GM18873 (cell line): ENCODE data around the gene SAXO2.
"Not testable (repeated sequence)": the region's sequence is repeated elsewhere in the genome, so short reads cannot be mapped to it uniquely, and the experiment has no call there.

Experiments used
- ATAC-seq: cut with Tn5 transposase; IDR thresholded peaks from one replicate; pipeline ENCODE4 v1.9.1; 2021; ENCODE audit warnings: mild to moderate bottlenecking, moderate library complexity, moderate number of reproducible peaks; ENCODE audit not compliant: unreplicated experiment, low FRiP score

The SAXO2 gene

GRCh38 chr15:82313446-82313845 lies 50.8 kb downstream of the SAXO2 start:
- no peak for ATAC-seq

- not testable (repeated sequence) for ATAC-seq
Measured at GRCh38 chr15:82313951-82314768, 51.5 kb downstream of the SAXO2 start.

GRCh38 chr15:82314769-82315518 lies 52.3 kb downstream of the SAXO2 start:
- ATAC-seq: no peak

- ATAC-seq: no peak
Measured at GRCh38 chr15:82315519-82316246, 53.1 kb downstream of the SAXO2 start.

GRCh38 chr15:82316247-82317090 lies 53.9 kb downstream of the SAXO2 start:
- ATAC-seq: not testable (repeated sequence)

- ATAC-seq: no peak
Measured at GRCh38 chr15:82317091-82317489, 54.5 kb downstream of the SAXO2 start.

GRCh38 chr15:82317516-82317915 lies 54.9 kb downstream of the SAXO2 start:
- ATAC-seq: not testable (repeated sequence)

- ATAC-seq: not testable (repeated sequence)
Measured at GRCh38 chr15:82318281-82318680, 55.7 kb downstream of the SAXO2 start.

- not testable (repeated sequence) for ATAC-seq
Measured at GRCh38 chr15:82319522-82320278, 57.1 kb downstream of the SAXO2 start.

- ATAC-seq: not testable (repeated sequence)
Measured at GRCh38 chr15:82320861-82321260, 58.2 kb downstream of the SAXO2 start.

GRCh38 chr15:82322488-82322887 lies 59.9 kb downstream of the SAXO2 start:
- ATAC-seq: not testable (repeated sequence)

- not testable (repeated sequence) for ATAC-seq
Measured at GRCh38 chr15:82324831-82325230, 62.2 kb downstream of the SAXO2 start.

- not testable (repeated sequence) for ATAC-seq
Measured at GRCh38 chr15:82325646-82326045, 63.0 kb downstream of the SAXO2 start.

- not testable (repeated sequence) for ATAC-seq
Measured at GRCh38 chr15:82326896-82327295, 64.3 kb downstream of the SAXO2 start.

GRCh38 chr15:82327372-82327771 lies 64.8 kb downstream of the SAXO2 start:
- not testable (repeated sequence) for ATAC-seq

GRCh38 chr15:82329039-82329438 lies 66.4 kb downstream of the SAXO2 start:
- ATAC-seq: not testable (repeated sequence)

GRCh38 chr15:82330921-82331320 lies 68.3 kb downstream of the SAXO2 start:
- ATAC-seq: not testable (repeated sequence)

GRCh38 chr15:82331576-82332304 lies 69.1 kb downstream of the SAXO2 start:
- not testable (repeated sequence) for ATAC-seq
